HG02642 (cell line): Measurements from ENCODE around the gene AIF1L.

Source experiments
- ATAC-seq: cut with Tn5 transposase; IDR thresholded peaks from one replicate; pipeline ENCODE4 v1.9.1; 2021; ENCODE audit warnings: mild to moderate bottlenecking; ENCODE audit not compliant: unreplicated experiment, poor library complexity

The AIF1L gene

GRCh38 chr9:131160416-131161112 is 64.2 kb downstream of the AIF1L start:
- no peak for ATAC-seq

- ATAC-seq: no peak
Measured at GRCh38 chr9:131161585-131161984, 65.3 kb downstream of the AIF1L start.

DNA sequence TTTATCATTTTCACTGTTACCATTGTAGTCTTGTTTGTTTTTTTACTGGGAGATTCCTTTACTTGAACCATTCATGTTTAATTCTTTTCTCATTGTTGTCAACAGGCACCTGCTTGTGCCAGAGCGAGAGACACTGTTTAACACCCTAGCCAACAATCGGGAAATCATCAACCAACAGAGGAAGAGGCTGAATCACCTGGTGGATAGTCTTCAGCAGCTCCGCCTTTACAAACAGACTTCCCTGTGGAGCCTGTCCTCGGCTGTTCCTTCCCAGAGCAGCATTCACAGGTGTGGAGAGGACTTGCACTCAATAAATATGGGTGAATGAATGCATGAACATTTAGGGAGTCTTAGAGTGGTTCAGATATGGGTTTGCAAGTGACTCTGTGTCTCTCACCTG is 66.6 kb downstream of the AIF1L start:
- ATAC-seq: no peak

- no peak for ATAC-seq
Measured at GRCh38 chr9:131165523-131165922, 69.2 kb downstream of the AIF1L start.

- ATAC-seq: no peak
Measured at GRCh38 chr9:131167146-131167692, 70.9 kb downstream of the AIF1L start.

DNA sequence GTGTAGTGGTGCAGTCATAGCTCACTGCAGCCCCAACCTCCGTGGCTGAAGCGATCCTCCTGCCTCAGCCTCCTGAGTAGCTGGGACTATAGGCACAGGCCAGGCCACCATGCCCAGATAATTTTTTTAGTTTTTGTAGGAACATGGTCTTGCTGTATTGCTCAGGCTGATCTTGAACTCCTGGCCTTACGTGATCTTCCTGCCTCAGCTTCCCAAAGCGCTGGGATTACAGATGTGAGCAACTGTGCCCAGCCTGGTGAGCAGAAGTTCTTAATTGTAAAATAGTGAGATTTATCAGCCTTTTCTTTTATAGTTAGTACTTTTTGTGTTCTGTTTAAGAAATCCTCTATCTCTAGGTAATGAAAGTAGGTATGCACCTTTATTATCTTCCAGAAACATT is 71.6 kb downstream of the AIF1L start:
- no peak for ATAC-seq

DNA sequence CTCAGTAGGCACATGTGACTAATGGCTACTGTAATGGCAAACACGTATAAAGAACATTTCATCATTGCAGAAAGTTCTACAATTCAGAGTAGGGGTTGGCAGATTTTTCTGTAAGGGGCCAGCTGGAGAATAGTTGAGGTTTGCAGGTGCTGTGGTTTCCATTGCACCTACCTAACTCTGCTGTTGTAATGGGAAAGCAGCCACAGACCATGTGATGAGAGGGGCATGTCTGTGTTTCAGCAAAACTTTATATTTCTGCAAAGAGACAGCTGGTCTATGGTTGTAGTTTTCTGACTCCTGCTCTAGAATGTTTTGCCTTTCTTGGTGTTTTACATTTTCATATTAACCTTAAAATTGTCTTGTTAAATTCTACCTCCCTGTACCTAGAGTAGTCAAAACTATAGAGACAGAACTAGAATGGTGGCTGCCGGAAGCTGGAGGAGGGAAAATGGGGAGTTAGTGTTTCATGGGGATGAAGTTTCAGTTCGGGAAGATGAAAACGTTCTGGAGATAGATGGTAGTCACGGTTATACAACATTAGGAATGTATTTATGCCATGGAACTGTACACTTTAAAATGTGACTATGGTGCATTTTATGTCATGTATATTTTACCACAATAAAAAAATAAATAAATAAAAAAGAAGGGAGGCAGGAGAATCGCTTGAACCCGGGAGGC is 73.4 kb downstream of the AIF1L start:
- ATAC-seq: no peak
